ENCODE data around the gene SLC25A3. TPM values are rescaled to one million over a fixed set of nuclear protein-coding genes. Genes with fewer than 3 reads are reported as not detected.

The SLC25A3 gene
- polyA plus RNA-seq, 1 of the 3 experiments (the other 2 are of a cell fraction), result 470 TPM

DNA sequence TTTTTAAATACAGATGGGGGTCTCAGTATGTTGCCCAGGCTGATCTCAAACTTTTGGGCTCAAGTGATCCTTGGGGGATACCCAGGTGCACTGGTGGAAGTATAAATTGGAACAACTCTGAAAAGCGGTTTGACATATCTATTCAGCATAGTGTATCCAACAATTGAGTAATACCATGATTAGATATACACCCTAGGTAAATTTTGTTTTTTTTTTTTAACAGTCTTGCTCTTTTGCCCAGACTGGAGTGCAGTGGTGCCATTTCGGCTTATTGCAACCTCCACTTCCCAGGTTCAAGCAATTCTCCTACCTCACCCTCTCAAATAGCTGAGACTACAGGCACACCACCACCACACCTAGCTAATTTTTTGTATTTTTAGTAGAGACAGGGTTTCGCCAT lies 31.6 kb upstream of the SLC25A3 start:
- Histone ChIP-seq H3K27me3 (ENCODE audit: insufficient read depth) (no peaks in the 10 kb centered on the region), H3K4me1 (ENCODE audit: control insufficient read depth in 1 of 2, insufficient read depth in 2 of 2, low read depth in 1 of 2, low read length in 1 of 2) (no peaks in the 10 kb centered on the region), H3K9ac (no peak overlapping the region), H4K20me1 (ENCODE audit: insufficient read depth) (no peaks in the 10 kb centered on the region), H3K4me3 (ENCODE audit: low read depth in 2 of 2, low read length in 1 of 2) (no peak overlapping the region), H3K9me3 (no peaks in the 10 kb centered on the region), H3K27ac (ENCODE audit: low read depth in 2 of 2, low read length in 1 of 2) (no peak overlapping the region), H3K9me2 (no peaks in the 10 kb centered on the region), H3K4me2 (no peak overlapping the region), H2AFZ (ENCODE audit: low read depth) (no peak overlapping the region), H3K79me2 (ENCODE audit: insufficient read depth) (no peaks in the 10 kb centered on the region), H3K36me3 (replicated peaks in 1 of 2; ENCODE audit: control insufficient read depth in 1 of 2, insufficient read depth in 2 of 2, low read length in 1 of 2) (no peaks in the 10 kb centered on the region), H3F3A (replicated peaks; ENCODE audit: insufficient read depth) (no peaks in the 10 kb centered on the region)
- no peak for TF ChIP-seq FOXM1 (IDR thresholded peaks at IDR 0.05; ENCODE audit: low read depth)
- TF ChIP-seq RXRA (IDR thresholded peaks at IDR 0.05; ENCODE audit: borderline replicate concordance, low read depth), result no peak
- no peak for TF ChIP-seq MEF2A (IDR thresholded peaks at IDR 0.05; ENCODE audit: borderline replicate concordance, low read depth)
- no peak for TF ChIP-seq NFIC (IDR thresholded peaks at IDR 0.05; ENCODE audit: borderline replicate concordance)
- TF ChIP-seq, protein P1, sequence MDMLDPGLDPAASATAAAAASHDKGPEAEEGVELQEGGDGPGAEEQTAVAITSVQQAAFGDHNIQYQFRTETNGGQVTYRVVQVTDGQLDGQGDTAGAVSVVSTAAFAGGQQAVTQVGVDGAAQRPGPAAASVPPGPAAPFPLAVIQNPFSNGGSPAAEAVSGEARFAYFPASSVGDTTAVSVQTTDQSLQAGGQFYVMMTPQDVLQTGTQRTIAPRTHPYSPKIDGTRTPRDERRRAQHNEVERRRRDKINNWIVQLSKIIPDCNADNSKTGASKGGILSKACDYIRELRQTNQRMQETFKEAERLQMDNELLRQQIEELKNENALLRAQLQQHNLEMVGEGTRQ (IDR thresholded peaks at IDR 0.05; ENCODE audit: borderline replicate concordance, low read depth, low read length), result no peak
- TF ChIP-seq, protein P2, sequence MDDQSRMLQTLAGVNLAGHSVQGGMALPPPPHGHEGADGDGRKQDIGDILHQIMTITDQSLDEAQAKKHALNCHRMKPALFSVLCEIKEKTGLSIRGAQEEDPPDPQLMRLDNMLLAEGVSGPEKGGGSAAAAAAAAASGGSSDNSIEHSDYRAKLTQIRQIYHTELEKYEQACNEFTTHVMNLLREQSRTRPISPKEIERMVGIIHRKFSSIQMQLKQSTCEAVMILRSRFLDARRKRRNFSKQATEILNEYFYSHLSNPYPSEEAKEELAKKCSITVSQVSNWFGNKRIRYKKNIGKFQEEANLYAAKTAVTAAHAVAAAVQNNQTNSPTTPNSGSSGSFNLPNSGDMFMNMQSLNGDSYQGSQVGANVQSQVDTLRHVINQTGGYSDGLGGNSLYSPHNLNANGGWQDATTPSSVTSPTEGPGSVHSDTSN (IDR thresholded peaks at IDR 0.05), result no peak
- no peak for TF ChIP-seq GABPA (IDR thresholded peaks at IDR 0.05; ENCODE audit: low read depth)
- no peak for TF ChIP-seq SIN3A (IDR thresholded peaks at IDR 0.05; ENCODE audit: borderline replicate concordance, low read depth, low read length)
- no peak for DNase-seq
- 95% methylated on average over 3 of the region's 3 CpGs for WGBS (ENCODE audit: low lambda C conversion rate)
- CTCF ChIA-PET, result interaction anchor here (1.0 to 1.3 kb wide), 2 partner anchors 33 to 92 kb away, joined by 3 to 5 read pairs; no protein-coding TSS in a partner anchor
- POLR2A ChIA-PET, result no interaction called here

DNA sequence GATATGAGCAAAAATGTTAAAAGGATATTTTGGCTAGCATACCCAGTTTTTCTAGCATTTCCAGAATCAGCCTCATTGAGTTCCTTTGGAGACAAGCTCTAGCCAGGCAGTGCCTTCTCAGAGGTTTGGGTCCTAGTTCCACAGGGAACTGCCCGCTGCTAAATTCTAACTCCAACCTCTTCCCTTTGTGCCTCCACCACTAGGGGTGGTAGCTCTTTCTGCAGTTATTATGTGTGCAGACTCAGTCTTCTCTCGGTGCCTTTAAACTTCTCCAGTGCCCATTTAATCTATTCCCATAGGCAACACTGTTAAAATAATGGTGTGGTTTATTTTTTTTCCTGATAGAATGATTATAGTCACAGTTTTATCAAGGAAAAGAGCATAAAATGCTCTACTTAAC lies 21.5 kb upstream of the SLC25A3 start:
- H4K20me1 ChIP-seq (ENCODE audit: insufficient read depth), result no peaks in the 10 kb centered on the region
- H3K36me3 ChIP-seq (replicated peaks in 1 of 2; ENCODE audit: control insufficient read depth in 1 of 2, insufficient read depth in 2 of 2, low read length in 1 of 2), result no peaks in the 10 kb centered on the region
- no peaks in the 10 kb centered on the region for H3K9me2 ChIP-seq
- no peak for DNase-seq
- peak overlapping the region in 1 of 2 experiments; percentile 35; a peak in 1 of 4 replicates for H3K4me3 ChIP-seq (ENCODE audit: low read depth in 2 of 2, low read length in 1 of 2)
- WGBS (ENCODE audit: low lambda C conversion rate), result 94% methylated on average over 2 of the region's 2 CpGs
- no peak overlapping the region for H3K9ac ChIP-seq
- H3K4me1 ChIP-seq (ENCODE audit: control insufficient read depth in 1 of 2, insufficient read depth in 2 of 2, low read depth in 1 of 2, low read length in 1 of 2), result no peaks in the 10 kb centered on the region
- POLR2A ChIA-PET, result no interaction called here
- no peak overlapping the region for H3K27ac ChIP-seq (ENCODE audit: low read depth in 2 of 2, low read length in 1 of 2)
- CTCF ChIA-PET, result interaction anchor here (1.1 to 2.5 kb wide), 4 partner anchors 19 to 82 kb away, joined by 4 to 10 read pairs (median 8); partner anchors contain the start of gene SLC25A3
- H3F3A ChIP-seq (replicated peaks; ENCODE audit: insufficient read depth), result no peaks in the 10 kb centered on the region
- no peak overlapping the region for H3K4me2 ChIP-seq
- TF ChIP-seq FOXJ3 (CRISPR knock-in tag; IDR thresholded peaks at IDR 0.05), result no peak
- TF ChIP-seq, protein P3, sequence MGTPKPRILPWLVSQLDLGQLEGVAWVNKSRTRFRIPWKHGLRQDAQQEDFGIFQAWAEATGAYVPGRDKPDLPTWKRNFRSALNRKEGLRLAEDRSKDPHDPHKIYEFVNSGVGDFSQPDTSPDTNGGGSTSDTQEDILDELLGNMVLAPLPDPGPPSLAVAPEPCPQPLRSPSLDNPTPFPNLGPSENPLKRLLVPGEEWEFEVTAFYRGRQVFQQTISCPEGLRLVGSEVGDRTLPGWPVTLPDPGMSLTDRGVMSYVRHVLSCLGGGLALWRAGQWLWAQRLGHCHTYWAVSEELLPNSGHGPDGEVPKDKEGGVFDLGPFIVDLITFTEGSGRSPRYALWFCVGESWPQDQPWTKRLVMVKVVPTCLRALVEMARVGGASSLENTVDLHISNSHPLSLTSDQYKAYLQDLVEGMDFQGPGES (IDR thresholded peaks at IDR 0.05; ENCODE audit: low read depth, low read length), result no peak
- TF ChIP-seq RXRA (IDR thresholded peaks at IDR 0.05; ENCODE audit: borderline replicate concordance, low read depth), result no peak
- no peak for TF ChIP-seq EP300 (IDR thresholded peaks at IDR 0.05; ENCODE audit: borderline replicate concordance in 1 of 2, low read depth in 1 of 2, low read length in 1 of 2)
- TF ChIP-seq EZH2phosphoT487 (IDR thresholded peaks at IDR 0.05; ENCODE audit: borderline replicate concordance, low read depth), result no peak
- TF ChIP-seq YY1 (IDR thresholded peaks at IDR 0.05; ENCODE audit: low read depth), result no peak
- TF ChIP-seq JUND (IDR thresholded peaks at IDR 0.05), result no peak
- TF ChIP-seq, protein P4, sequence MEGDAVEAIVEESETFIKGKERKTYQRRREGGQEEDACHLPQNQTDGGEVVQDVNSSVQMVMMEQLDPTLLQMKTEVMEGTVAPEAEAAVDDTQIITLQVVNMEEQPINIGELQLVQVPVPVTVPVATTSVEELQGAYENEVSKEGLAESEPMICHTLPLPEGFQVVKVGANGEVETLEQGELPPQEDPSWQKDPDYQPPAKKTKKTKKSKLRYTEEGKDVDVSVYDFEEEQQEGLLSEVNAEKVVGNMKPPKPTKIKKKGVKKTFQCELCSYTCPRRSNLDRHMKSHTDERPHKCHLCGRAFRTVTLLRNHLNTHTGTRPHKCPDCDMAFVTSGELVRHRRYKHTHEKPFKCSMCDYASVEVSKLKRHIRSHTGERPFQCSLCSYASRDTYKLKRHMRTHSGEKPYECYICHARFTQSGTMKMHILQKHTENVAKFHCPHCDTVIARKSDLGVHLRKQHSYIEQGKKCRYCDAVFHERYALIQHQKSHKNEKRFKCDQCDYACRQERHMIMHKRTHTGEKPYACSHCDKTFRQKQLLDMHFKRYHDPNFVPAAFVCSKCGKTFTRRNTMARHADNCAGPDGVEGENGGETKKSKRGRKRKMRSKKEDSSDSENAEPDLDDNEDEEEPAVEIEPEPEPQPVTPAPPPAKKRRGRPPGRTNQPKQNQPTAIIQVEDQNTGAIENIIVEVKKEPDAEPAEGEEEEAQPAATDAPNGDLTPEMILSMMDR (IDR thresholded peaks at IDR 0.05), result no peak; the same call in 1 of the 2 replicates
- TF ChIP-seq POLR2AphosphoS5 (IDR thresholded peaks at IDR 0.05; ENCODE audit: low read depth, low read length), result no peak
- TF ChIP-seq, protein P2 (IDR thresholded peaks at IDR 0.05), result no peak
- TF ChIP-seq GABPA (IDR thresholded peaks at IDR 0.05; ENCODE audit: low read depth), result no peak
- no peak for TF ChIP-seq ELF1 (IDR thresholded peaks at IDR 0.05)
- no peak for TF ChIP-seq MEF2A (IDR thresholded peaks at IDR 0.05; ENCODE audit: borderline replicate concordance, low read depth)
- H3K79me2 ChIP-seq (ENCODE audit: insufficient read depth), result no peaks in the 10 kb centered on the region
- H3K9me3 ChIP-seq, result no peaks in the 10 kb centered on the region
- no peaks in the 10 kb centered on the region for H3K27me3 ChIP-seq (ENCODE audit: insufficient read depth)
- H2AFZ ChIP-seq (ENCODE audit: low read depth), result no peak overlapping the region

Data from SK-N-SH (cell line).